Body of pancreas (tissue), 4 donors: ENCODE data around the gene PCMT1. TPM values are rescaled to one million over a fixed set of nuclear protein-coding genes. Genes with fewer than 3 reads are reported as not detected.
A peak's percentile ranks its signal among the peaks of the same experiment; 100 is the strongest.
"Not testable (repeated sequence)": the region's sequence is repeated elsewhere in the genome, so short reads cannot be mapped to it uniquely, and the experiment has no call there.

Experiments used
- ATAC-seq: fragments of 150-250 bp; one replicate; pipeline ENCODE4 v1.9.1; 2016
- DNase-seq, 4 donors: peaks; one replicate each; pipeline ENCODE4 v3.0.0-alpha.2; 2019
- H3K27ac ChIP-seq, 4 donors: fragments of 200-600 bp; sonication (generic); 1 replicate in 3 of 4; 2 replicates in 1 of 4; pipeline versions ENCODE4 v1.5.1 to v1.6.1; 2016 to 2019; ENCODE audit warnings: mild to moderate bottlenecking in 1 of 4, mixed read lengths in 1 of 4, moderate library complexity in 1 of 4
- H3K27me3 ChIP-seq, 2 donors: fragments of 200-600 bp; sonication (generic); one replicate each; pipeline ENCODE4 v1.6.0; 2016; ENCODE audit warnings: mild to moderate bottlenecking in 1 of 2
- H3K36me3 ChIP-seq, 2 donors: fragments of 200-600 bp; sonication (generic); replicated peaks in 1 of 2; 2 replicates each; pipeline ENCODE4 v1.5.1; 2016; ENCODE audit warnings: low read depth in 2 of 2; ENCODE audit not compliant: insufficient read depth in 1 of 2
- H3K4me1 ChIP-seq: fragments of 200-600 bp; sonication (generic); one replicate; pipeline ENCODE4 v1.6.0; 2016
- H3K4me3 ChIP-seq, 2 donors: fragments of 200-600 bp; sonication (generic); 1 replicate in 1 of 2; 2 replicates in 1 of 2; pipeline ENCODE4 v1.5.1; 2016 to 2019
- H3K9me3 ChIP-seq, 3 donors: fragments of 200-600 bp; sonication (generic); 1 replicate in 2 of 3; 2 replicates in 1 of 3; pipeline ENCODE4 v1.5.1; 2016
- CTCF ChIP-seq, 7 experiments: fragments of 450-650 bp in 4 of 7; fragments of 200-600 bp in 3 of 7; sonication (generic) in 3 of 7; IDR thresholded peaks; one replicate each; pipeline ENCODE4 v1.5.1; 2016 to 2019; ENCODE audit warnings: antibody characterized with exemption in 7 of 7
- POLR2A ChIP-seq, 3 donors: fragments of 450-650 bp; IDR thresholded peaks; one replicate each; pipeline ENCODE4 v1.6.1; 2016; ENCODE audit warnings: antibody characterized with exemption in 3 of 3, mild to moderate bottlenecking in 2 of 3
- WGBS, 2 donors: methylation state at CpG; one replicate each; pipeline ENCODE4 v1.1.5; 2017; 5-methylcytosine and 5-hydroxymethylcytosine counted together
- intact Hi-C: fragments of 100-400 bp; cut with DNase I; formaldehyde crosslinking; loops from one replicate; pipeline ENCODE4 v1.15.1; 2023
- total RNA-seq, 2 donors: library from RNA; depleted of rRNA; stranded (reverse); fragments of >200 nt; gene quantifications; one replicate each; pipeline ENCODE4 v1.1.0, GENCODE V29; 2016

The PCMT1 gene
- total RNA-seq, 2 donors from 2014 or later = 26.2 to 26.7 TPM

DNA sequence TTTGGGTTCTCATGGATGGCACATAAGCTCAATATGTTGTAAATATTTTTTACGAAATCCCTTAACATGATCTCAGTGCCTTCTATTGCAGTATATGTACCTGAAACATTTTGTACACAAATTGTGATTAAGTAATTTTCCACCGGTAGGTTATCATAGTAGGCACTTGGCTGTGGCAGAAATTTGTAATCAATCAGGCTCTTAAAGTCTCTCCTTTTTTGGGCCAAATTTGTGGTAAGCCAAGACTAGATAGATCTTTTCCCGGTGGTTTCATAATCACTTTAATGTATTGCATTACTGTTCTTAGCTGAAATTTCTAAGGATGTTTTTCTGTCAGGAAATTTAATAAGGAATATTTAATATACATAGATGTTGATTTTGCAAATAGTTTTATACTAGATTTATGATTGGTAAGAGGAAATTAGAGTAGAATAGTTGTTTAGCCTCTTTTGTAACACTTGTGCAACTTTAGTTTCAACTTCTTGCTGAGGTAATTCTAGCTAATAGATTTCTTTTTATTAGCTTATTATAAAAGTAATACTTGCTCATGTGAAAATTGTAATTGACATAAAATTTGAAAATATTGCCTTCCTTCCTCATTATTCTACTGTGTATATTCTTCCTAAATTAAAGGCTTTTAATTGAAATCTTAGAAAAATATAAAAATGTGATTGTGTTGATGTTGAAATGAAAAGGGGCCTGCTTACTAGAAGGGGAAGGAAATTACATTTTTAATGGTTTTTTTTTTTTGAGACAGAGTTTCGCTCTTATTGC, 3.2 kb downstream of the PCMT1 start:
- Histone ChIP-seq H3K4me3 (no peak overlapping the region), H3K9me3 (no peaks in the 10 kb centered on the region), H3K36me3 (no peaks in the 10 kb centered on the region), H3K27me3 (no peaks in the 10 kb centered on the region), H3K27ac (peak overlapping the region in 1 of 4 donors; percentile 32), H3K4me1 (peaks cover 11% of the 10 kb centered on the region)
- no peak for ATAC-seq
- intact Hi-C loops = no loop called here
- WGBS, 2 donors = 47 to 56% methylated on average over 4 of the region's 4 CpGs
- TF ChIP-seq CTCF (IDR thresholded peaks at IDR 0.05) (no peak), POLR2A (IDR thresholded peaks at IDR 0.05) (no peak)
- no peak for DNase-seq

GRCh38 chr6:149753374-149753637, 3.8 kb downstream of the PCMT1 start:
- intact Hi-C loops, H3K27me3 ChIP-seq, DNase-seq, H3K4me3 ChIP-seq, ATAC-seq, H3K9me3 ChIP-seq, H3K36me3 ChIP-seq: not testable (repeated sequence)
- peaks cover 11% of the 10 kb centered on the region for H3K4me1 ChIP-seq
- peak overlapping the region in 1 of 4 donors; percentile 32 for H3K27ac ChIP-seq
- 64 to 88% methylated on average over 3 of the region's 3 CpGs for WGBS, 2 donors

- Histone ChIP-seq H3K9me3 (no peaks in the 10 kb centered on the region), H3K4me3 (no peak overlapping the region), H3K27me3 (no peaks in the 10 kb centered on the region), H3K27ac (no peak overlapping the region), H3K36me3 (no peaks in the 10 kb centered on the region), H3K4me1 (peaks cover 11% of the 10 kb centered on the region)
- no peak for ATAC-seq
- no peak for DNase-seq
- TF ChIP-seq CTCF (IDR thresholded peaks at IDR 0.05) = no peak
- no peak for TF ChIP-seq POLR2A (IDR thresholded peaks at IDR 0.05)
- 62 to 75% methylated on average over 4 of the region's 4 CpGs for WGBS, 2 donors
- intact Hi-C loops = no loop called here
These were observed 5.0 kb downstream of the PCMT1 start for GRCh38 chr6:149754548-149754947.

- TF ChIP-seq POLR2A (IDR thresholded peaks at IDR 0.05) = no peak
- no peak for TF ChIP-seq CTCF (IDR thresholded peaks at IDR 0.05)
- no peak for ATAC-seq
- Histone ChIP-seq H3K27me3 (no peaks in the 10 kb centered on the region), H3K36me3 (peaks cover 0 to 3% of the 10 kb centered on the region in 2 donors), H3K4me1 (peaks cover 7% of the 10 kb centered on the region), H3K4me3 (no peak overlapping the region), H3K9me3 (no peaks in the 10 kb centered on the region), H3K27ac (no peak overlapping the region)
- WGBS, 2 donors = 82 to 87% methylated on average over 9 of the region's 9 CpGs
- DNase-seq = no peak
- intact Hi-C loops = no loop called here
These were observed 6.0 kb downstream of the PCMT1 start for GRCh38 chr6:149755300-149756260.

DNA sequence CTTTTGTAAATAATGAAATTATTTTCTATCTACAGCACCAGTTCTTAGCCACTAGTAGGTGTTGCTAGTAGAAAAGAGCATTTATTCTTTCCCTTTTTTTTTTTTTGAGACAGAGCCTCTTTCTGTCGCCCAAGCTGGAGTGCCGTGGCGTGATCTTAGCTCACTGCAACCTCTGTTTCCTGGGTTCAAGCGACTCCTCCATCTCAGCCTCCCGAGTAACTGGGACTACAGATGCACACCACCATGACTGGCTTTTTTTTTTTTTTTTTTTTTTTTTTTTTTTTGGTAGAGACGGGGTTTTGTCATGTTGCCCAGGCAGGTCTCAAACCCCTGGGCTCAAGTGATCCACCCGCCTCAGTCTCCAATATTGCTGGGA, 6.7 kb downstream of the PCMT1 start:
- H3K4me3 ChIP-seq = no peak overlapping the region
- intact Hi-C loops = no loop called here
- 92 to 97% methylated on average over 6 to 7 of the region's 7 CpGs for WGBS, 2 donors
- ATAC-seq = no peak
- TF ChIP-seq CTCF (IDR thresholded peaks at IDR 0.05) (no peak), POLR2A (IDR thresholded peaks at IDR 0.05) (no peak)
- peaks cover 0 to 3% of the 10 kb centered on the region in 2 donors for H3K36me3 ChIP-seq
- DNase-seq = no peak
- no peaks in the 10 kb centered on the region for H3K4me1 ChIP-seq
- H3K27ac ChIP-seq = no peak overlapping the region
- H3K27me3 ChIP-seq = no peaks in the 10 kb centered on the region
- no peaks in the 10 kb centered on the region for H3K9me3 ChIP-seq
